Liver (tissue), 9 donors: ENCODE results near the gene CACNA1F. TPM values are rescaled to one million over a fixed set of nuclear protein-coding genes. Genes with fewer than 3 reads are reported as not detected.

Experiments
- DNase-seq: peaks from one replicate; pipeline ENCODE4 v3.0.0-alpha.2; 2017; ENCODE audit warnings: low spot score
- H3K27ac ChIP-seq, 2 donors: one replicate each; pipeline ENCODE4 v1.7.0; 2013; ENCODE audit warnings: inconsistent platforms in 2 of 2, low read length in 2 of 2, control low read depth in 1 of 2, low read depth in 1 of 2, mild to moderate bottlenecking in 1 of 2
- H3K27me3 ChIP-seq, 4 donors: one replicate each; pipeline versions ENCODE4 v1.6.1 to v1.7.0; 2013; ENCODE audit warnings: low read length in 3 of 4, inconsistent platforms in 1 of 4, mild to moderate bottlenecking in 1 of 4, moderate library complexity in 1 of 4; ENCODE audit not compliant: control insufficient read depth in 4 of 4, insufficient read depth in 4 of 4
- H3K36me3 ChIP-seq, 4 donors: one replicate each; pipeline versions ENCODE4 v1.6.1 to v1.7.0; 2013; ENCODE audit warnings: low read length in 3 of 4, mild to moderate bottlenecking in 3 of 4, low read depth in 1 of 4, moderate library complexity in 1 of 4; ENCODE audit not compliant: control insufficient read depth in 4 of 4, insufficient read depth in 3 of 4
- H3K4me1 ChIP-seq, 4 donors: one replicate each; pipeline versions ENCODE4 v1.6.1 to v1.7.0; 2013; ENCODE audit warnings: low read length in 3 of 4, mild to moderate bottlenecking in 3 of 4, moderate library complexity in 1 of 4; ENCODE audit not compliant: control insufficient read depth in 4 of 4, insufficient read depth in 4 of 4
- H3K4me3 ChIP-seq, 3 donors: one replicate each; pipeline versions ENCODE4 v1.6.1 to v1.7.0; 2013; ENCODE audit warnings: low read length in 3 of 3, control low read depth in 1 of 3, low read depth in 1 of 3, mild to moderate bottlenecking in 1 of 3
- H3K9ac ChIP-seq, 2 donors: one replicate each; pipeline ENCODE4 v1.7.0; 2013; ENCODE audit warnings: low read length in 2 of 2, mild to moderate bottlenecking in 2 of 2, moderate library complexity in 2 of 2, control low read depth in 1 of 2, low read depth in 1 of 2
- H3K9me3 ChIP-seq, 4 donors: one replicate each; pipeline versions ENCODE4 v1.6.1 to v1.7.0; 2013; ENCODE audit warnings: low read length in 3 of 4; ENCODE audit not compliant: control insufficient read depth in 4 of 4
- EGR1 ChIP-seq, 2 donors: IDR thresholded peaks; 2 replicates each; pipeline ENCODE4 v1.6.1; 2016 to 2018; ENCODE audit warnings: antibody characterized with exemption in 2 of 2, low read depth in 2 of 2
- FOXA2 ChIP-seq: IDR thresholded peaks from 2 replicates; pipeline ENCODE4 v1.6.1; 2016; ENCODE audit warnings: antibody characterized with exemption
- HNF4G ChIP-seq: IDR thresholded peaks from 2 replicates; pipeline ENCODE4 v1.6.1; 2016; ENCODE audit warnings: antibody characterized with exemption
- NR2F2 ChIP-seq: IDR thresholded peaks from 2 replicates; pipeline ENCODE4 v1.6.1; 2016; ENCODE audit warnings: antibody characterized with exemption
- RAD21 ChIP-seq, 2 donors: IDR thresholded peaks; 2 replicates each; pipeline ENCODE4 v1.6.1; 2016; ENCODE audit warnings: antibody characterized with exemption in 2 of 2, mild to moderate bottlenecking in 2 of 2
- REST ChIP-seq: IDR thresholded peaks from 2 replicates; pipeline ENCODE4 v1.6.1; 2016; ENCODE audit warnings: antibody characterized with exemption, mild to moderate bottlenecking
- RXRA ChIP-seq, 2 donors: IDR thresholded peaks; 2 replicates each; pipeline ENCODE4 v1.6.1; 2017 to 2018; ENCODE audit warnings: antibody characterized with exemption in 2 of 2, mild to moderate bottlenecking in 1 of 2
- SP1 ChIP-seq: IDR thresholded peaks from 2 replicates; pipeline ENCODE4 v1.6.1; 2018; ENCODE audit warnings: antibody characterized with exemption, mild to moderate bottlenecking
- TAF1 ChIP-seq: conservative IDR thresholded peaks from 2 replicates; pipeline ENCODE4 v1.6.1; 2016; ENCODE audit warnings: antibody characterized with exemption, mild to moderate bottlenecking
- YY1 ChIP-seq: IDR thresholded peaks from 2 replicates; pipeline ENCODE4 v1.6.1; 2016; ENCODE audit warnings: antibody characterized with exemption, mild to moderate bottlenecking
- WGBS: extraction: QIAGEN DNeasy Blood & Tissue Kit; methylation state at CpG from one replicate; pipeline ENCODE4 v1.1.7; 2013; 5-methylcytosine and 5-hydroxymethylcytosine counted together
- polyA plus RNA-seq, 2 donors: library from polyadenylated mRNA; stranded (reverse) in 1 of 2; unstranded in 1 of 2; fragments of 200-250 nt in 1 of 2; fragments of >200 nt in 1 of 2; fragmentation: Nextera tagmentation in 1 of 2; extraction: Ambion mirVana in 1 of 2; gene quantifications; one replicate each; pipeline versions ENCODE4 v1.2.1 to v1.2.3, GENCODE V29; 2013 to 2015
- total RNA-seq, 2 donors: library from RNA; depleted of rRNA; stranded (reverse); fragments of >200 nt; gene quantifications; one replicate each; pipeline ENCODE4 v1.2.3, GENCODE V29; 2014
- TF ChIP-seq, protein P1 (sequence below): fragments of 150-350 bp; IDR thresholded peaks from 2 replicates; pipeline ENCODE4 v1.5.1; 2017; ENCODE audit warnings: improper control_type of control experiment, low read depth, low read length; ENCODE audit not compliant: missing input control
- donor health status: healthy.
- donor health status: healthy.
- donor health status: healthy.
- donor health status: healthy.
- donor health status: healthy.

Gene CACNA1F
- total and polyA plus RNA-seq, 4 donors, result 0.03 TPM; not detected in 3

GRCh38 chrX:49203536-49203935 lies 29.6 kb downstream of the CACNA1F start:
- no peaks in the 10 kb centered on the region for H3K27me3 ChIP-seq
- no peak for DNase-seq
- H3K9ac ChIP-seq, result no peak overlapping the region
- no peaks in the 10 kb centered on the region for H3K9me3 ChIP-seq
- WGBS, result 74% methylated on average over 3 of the region's 3 CpGs
- H3K36me3 ChIP-seq, result no peaks in the 10 kb centered on the region
- no peak overlapping the region for H3K27ac ChIP-seq
- H3K4me3 ChIP-seq, result no peak overlapping the region
- no peak for TF ChIP-seq SP1
- peaks cover 0 to 4% (median 2%) of the 10 kb centered on the region in 4 donors for H3K4me1 ChIP-seq

DNA sequence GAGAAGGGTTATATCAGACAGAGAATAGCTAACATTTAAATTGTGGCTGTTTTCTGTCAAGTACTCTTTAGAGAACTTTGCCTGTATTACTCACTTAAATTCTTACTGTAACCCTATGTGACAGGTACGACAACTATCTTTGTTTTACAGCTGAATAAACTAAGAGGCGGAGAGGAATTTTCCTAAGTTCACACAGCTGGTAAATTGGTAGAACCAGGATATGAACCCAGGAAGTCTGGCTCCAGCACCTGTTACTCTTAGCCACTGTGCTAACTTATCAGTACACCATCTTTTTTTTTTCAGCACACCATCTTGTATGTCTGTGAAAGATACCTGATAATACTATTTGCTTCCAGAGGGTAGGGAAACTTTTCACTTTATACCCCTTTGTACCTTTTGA lies 31.1 kb downstream of the CACNA1F start:
- Histone ChIP-seq H3K36me3 (no peaks in the 10 kb centered on the region), H3K27ac (no peak overlapping the region), H3K9ac (no peak overlapping the region), H3K27me3 (no peaks in the 10 kb centered on the region), H3K9me3 (no peaks in the 10 kb centered on the region), H3K4me1 (peaks cover 0 to 4% (median 2%) of the 10 kb centered on the region in 4 donors), H3K4me3 (no peak overlapping the region)
- WGBS, result 80% methylated on average over 2 of the region's 2 CpGs
- no peak for DNase-seq
- no peak for TF ChIP-seq REST
- TF ChIP-seq NR2F2, result no peak
- no peak for TF ChIP-seq FOXA2
- no peak for TF ChIP-seq RXRA (IDR thresholded peaks at IDR 0.05)
- TF ChIP-seq HNF4G, result no peak
- TF ChIP-seq, protein P1, sequence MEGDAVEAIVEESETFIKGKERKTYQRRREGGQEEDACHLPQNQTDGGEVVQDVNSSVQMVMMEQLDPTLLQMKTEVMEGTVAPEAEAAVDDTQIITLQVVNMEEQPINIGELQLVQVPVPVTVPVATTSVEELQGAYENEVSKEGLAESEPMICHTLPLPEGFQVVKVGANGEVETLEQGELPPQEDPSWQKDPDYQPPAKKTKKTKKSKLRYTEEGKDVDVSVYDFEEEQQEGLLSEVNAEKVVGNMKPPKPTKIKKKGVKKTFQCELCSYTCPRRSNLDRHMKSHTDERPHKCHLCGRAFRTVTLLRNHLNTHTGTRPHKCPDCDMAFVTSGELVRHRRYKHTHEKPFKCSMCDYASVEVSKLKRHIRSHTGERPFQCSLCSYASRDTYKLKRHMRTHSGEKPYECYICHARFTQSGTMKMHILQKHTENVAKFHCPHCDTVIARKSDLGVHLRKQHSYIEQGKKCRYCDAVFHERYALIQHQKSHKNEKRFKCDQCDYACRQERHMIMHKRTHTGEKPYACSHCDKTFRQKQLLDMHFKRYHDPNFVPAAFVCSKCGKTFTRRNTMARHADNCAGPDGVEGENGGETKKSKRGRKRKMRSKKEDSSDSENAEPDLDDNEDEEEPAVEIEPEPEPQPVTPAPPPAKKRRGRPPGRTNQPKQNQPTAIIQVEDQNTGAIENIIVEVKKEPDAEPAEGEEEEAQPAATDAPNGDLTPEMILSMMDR, result no peak

DNA sequence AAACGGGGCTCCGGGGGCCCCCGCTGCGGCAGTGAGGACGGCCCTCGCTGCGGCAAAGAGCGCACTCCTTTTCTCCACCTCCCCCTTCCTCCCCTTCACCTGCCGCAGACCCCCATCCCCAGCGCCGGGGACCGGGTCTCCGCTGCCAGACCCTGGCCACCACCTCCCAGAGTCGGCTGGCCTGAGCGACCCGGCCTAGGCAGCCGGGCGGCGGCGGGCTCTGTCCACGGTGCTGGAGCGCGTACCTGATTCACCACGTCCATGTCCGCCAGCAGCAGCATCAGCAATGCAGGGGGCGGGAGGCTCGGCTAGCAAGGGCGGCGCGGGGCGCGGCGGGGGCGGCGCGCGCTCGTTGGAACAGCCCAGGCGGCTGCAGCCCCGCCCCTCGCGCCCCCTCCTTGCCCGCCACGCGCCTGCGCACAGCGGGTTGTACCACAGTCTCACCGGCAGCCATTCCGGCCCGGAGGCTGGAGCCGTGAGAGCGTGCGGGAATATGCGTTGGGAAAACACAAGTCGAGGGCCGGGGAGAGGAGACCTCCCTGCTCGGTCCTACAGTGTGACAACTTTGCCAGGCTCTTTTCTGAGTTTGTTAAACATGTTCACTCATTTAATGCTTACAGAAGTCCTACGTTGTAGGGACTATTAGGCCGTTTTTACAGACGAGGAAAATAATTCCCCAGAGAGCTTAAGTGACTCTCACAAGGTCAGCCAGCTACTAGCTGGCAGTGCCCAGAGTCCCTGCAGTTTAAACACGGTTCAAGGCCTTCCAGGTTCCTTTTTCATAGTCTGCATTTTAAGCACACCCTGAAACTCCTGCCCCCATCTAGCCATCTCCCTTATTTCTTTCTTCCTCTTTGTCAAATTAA lies 33.0 kb downstream of the CACNA1F start, which contains the start of gene SYP:
SYP (minus strand) TSS at position 288 of the 866 bp plus-strand sequence; CDS start at position 281, 7 bp downstream.
- peak; percentile 85 for DNase-seq
- no peak within 1 kb of the TSS for H3K9ac ChIP-seq
- no peaks in the 10 kb centered on the region for H3K9me3 ChIP-seq

More for the DNA sequence above, 33.0 kb downstream of the CACNA1F start, which contains the start of gene SYP:
- WGBS, result 2% methylated on average over 61 of the region's 61 CpGs
- H3K27me3 ChIP-seq, result no peaks in the 10 kb centered on the region
- peaks cover 0 to 4% (median 2%) of the 10 kb centered on the region in 4 donors for H3K4me1 ChIP-seq
- TF ChIP-seq EGR1 (IDR thresholded peaks at IDR 0.05; ENCODE audit: low read depth in 2 of 2), result no peak
- TF ChIP-seq REST, result peak; percentile 98
- TF ChIP-seq YY1, result peak; percentile 87
- TF ChIP-seq RAD21 (IDR thresholded peaks at IDR 0.05), result peak in 1 of 2 donors; percentile 21
- TF ChIP-seq TAF1, result no peak
- no peak within 1 kb of the TSS for H3K27ac ChIP-seq
- peak within 1 kb of the TSS in 2 of 3 donors; percentile 24 to 27 for H3K4me3 ChIP-seq
- no peaks in the 10 kb centered on the region for H3K36me3 ChIP-seq
